Lower leg skin (tissue), 3 donors: ENCODE results near the gene CD180.

ENCODE experiments used
- CTCF ChIP-seq, 3 donors: fragments of 450-650 bp; IDR thresholded peaks; one replicate each; pipeline ENCODE4 v1.5.1; 2016; ENCODE audit warnings: antibody characterized with exemption in 3 of 3, mild to moderate bottlenecking in 3 of 3, moderate library complexity in 2 of 3
- POLR2A ChIP-seq, 2 donors: fragments of 450-650 bp; IDR thresholded peaks; one replicate each; pipeline ENCODE4 v1.6.1; 2016 to 2017; ENCODE audit warnings: antibody characterized with exemption in 2 of 2, mild to moderate bottlenecking in 1 of 2, moderate library complexity in 1 of 2

GRCh38 chr5:67149951-67150523 lies 46.6 kb downstream of the CD180 start:
- TF ChIP-seq CTCF (IDR thresholded peaks at IDR 0.05) (no peak), POLR2A (IDR thresholded peaks at IDR 0.05) (no peak)
